K562 (cell line): ENCODE measurements around the gene SYK. TPM values are rescaled to one million over a fixed set of nuclear protein-coding genes. Genes with fewer than 3 reads are reported as not detected.

ENCODE experiments used
- FOSL1 ChIP-seq: fragments of 200-800 bp; sonication (Bioruptor generic); conservative IDR thresholded peaks from 2 replicates; pipeline ENCODE4 v1.6.1; 2016; ENCODE audit warnings: missing genetic modification characterization, missing compliant biosample characterization
- polyA plus RNA-seq, 8 experiments: library from polyadenylated mRNA; depleted of rRNA in 4 of 8; stranded (reverse) in 5 of 8; unstranded in 3 of 8; fragments of >200 nt; fragmentation: Nextera tagmentation in 2 of 8; fragmentation: Illumina TruSeq in 1 of 8; extraction: Ambion mirVana in 2 of 8; extraction: Trizol in 1 of 8; gene quantifications; 2 replicates each; pipeline versions ENCODE4 v1.2.1 to v1.2.3, GENCODE V29; 2011 to 2014; ENCODE audit warnings: inconsistent platforms in 1 of 8, missing spikeins in 1 of 8
- total RNA-seq, 7 experiments: library from RNA; depleted of rRNA in 6 of 7; stranded (reverse); fragments of >200 nt in 6 of 7; fragmentation: Illumina TruSeq in 2 of 7; extraction: Trizol in 2 of 7; gene quantifications; 2 replicates each; pipeline versions ENCODE4 v1.2.1 to v1.2.3, GENCODE V29; 2011 to 2021; ENCODE audit warnings: low replicate concordance in 1 of 7
- TF ChIP-seq, protein P1 (sequence below), 2 experiments: fragments of 450-650 bp; formaldehyde crosslinking in 1 of 2; IDR thresholded peaks; 2 replicates each; pipeline versions ENCODE4 v1.4.0 to v1.6.1; 2014 to 2020; ENCODE audit warnings: mild to moderate bottlenecking in 2 of 2, borderline replicate concordance in 1 of 2, low read depth in 1 of 2

SYK gene
- total and polyA plus RNA-seq, 9 of the 15 experiments (the other 6 are each of a cell fraction or from before 2014, with no cell fraction given), result 3.9 to 32.7 (median 16.7) TPM

GRCh38 chr9:90870621-90871326 is 69.2 kb downstream of the SYK start (continued):
- TF ChIP-seq, protein P1, sequence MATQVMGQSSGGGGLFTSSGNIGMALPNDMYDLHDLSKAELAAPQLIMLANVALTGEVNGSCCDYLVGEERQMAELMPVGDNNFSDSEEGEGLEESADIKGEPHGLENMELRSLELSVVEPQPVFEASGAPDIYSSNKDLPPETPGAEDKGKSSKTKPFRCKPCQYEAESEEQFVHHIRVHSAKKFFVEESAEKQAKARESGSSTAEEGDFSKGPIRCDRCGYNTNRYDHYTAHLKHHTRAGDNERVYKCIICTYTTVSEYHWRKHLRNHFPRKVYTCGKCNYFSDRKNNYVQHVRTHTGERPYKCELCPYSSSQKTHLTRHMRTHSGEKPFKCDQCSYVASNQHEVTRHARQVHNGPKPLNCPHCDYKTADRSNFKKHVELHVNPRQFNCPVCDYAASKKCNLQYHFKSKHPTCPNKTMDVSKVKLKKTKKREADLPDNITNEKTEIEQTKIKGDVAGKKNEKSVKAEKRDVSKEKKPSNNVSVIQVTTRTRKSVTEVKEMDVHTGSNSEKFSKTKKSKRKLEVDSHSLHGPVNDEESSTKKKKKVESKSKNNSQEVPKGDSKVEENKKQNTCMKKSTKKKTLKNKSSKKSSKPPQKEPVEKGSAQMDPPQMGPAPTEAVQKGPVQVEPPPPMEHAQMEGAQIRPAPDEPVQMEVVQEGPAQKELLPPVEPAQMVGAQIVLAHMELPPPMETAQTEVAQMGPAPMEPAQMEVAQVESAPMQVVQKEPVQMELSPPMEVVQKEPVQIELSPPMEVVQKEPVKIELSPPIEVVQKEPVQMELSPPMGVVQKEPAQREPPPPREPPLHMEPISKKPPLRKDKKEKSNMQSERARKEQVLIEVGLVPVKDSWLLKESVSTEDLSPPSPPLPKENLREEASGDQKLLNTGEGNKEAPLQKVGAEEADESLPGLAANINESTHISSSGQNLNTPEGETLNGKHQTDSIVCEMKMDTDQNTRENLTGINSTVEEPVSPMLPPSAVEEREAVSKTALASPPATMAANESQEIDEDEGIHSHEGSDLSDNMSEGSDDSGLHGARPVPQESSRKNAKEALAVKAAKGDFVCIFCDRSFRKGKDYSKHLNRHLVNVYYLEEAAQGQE (IDR thresholded peaks at IDR 0.05; ENCODE audit: borderline replicate concordance), result peak; percentile 66; the same call in 1 of the 2 replicates
- TF ChIP-seq, protein P1 (CRISPR knock-in tag; IDR thresholded peaks at IDR 0.05; ENCODE audit: low read depth), result no peak
- 0 out of 2 replicates have a peak, but pooled peaks have one; percentile 15 for TF ChIP-seq FOSL1 (tag)
